Fibroblast of the conjunctiva (primary cell): ENCODE results near the gene CATSPER2.
"Not testable (repeated sequence)": the region's sequence is repeated elsewhere in the genome, so short reads cannot be mapped to it uniquely, and the experiment has no call there.

Experiments used
- DNase-seq: peaks from one replicate; pipeline ENCODE4 v3.0.0-alpha.2; 2010; ENCODE audit warnings: low read depth

CATSPER2 gene

DNA sequence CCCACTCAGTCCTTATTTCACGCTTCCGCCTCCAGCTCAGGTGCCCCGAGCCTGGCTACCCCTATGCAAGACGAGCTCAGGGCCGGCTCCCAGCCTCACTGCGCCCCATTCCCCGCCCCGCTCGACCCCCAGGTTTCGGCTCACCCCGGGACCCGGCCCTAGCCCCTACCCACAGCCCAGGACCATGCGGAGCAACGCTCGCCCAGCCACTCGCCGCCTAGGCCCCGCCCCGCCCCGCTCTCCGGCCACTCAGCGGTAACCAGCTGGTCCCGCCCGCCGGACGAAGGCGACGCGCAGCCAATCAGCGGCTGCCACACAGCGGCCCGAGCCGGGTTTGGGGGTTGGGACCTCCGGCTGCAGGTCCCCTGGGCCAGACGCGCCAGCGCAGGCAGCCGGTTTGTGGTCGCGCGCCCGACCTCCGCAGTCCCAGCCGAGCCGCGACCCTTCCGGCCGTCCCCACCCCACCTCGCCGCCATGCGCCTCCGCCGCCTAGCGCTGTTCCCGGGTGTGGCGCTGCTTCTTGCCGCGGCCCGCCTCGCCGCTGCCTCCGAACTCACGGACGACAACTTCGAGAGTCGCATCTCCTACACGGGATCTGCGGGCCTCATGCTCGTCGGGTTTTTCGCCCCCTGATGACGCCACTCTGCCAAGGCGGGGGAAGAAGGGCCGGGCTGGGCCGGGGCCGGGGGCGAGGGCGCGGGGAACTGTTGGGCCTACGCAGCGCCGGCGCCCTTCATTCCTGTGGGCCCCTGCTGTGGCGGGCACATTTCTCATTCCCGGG lies at the start of gene CATSPER2:
CATSPER2 (minus strand) TSS at position 196 of the 781 bp plus-strand sequence. CDS start 783 bp downstream, outside the sequence.
- DNase-seq, result no peak

- not testable (repeated sequence) for DNase-seq
Measured at GRCh38 chr15:43693148-43694022, 44.7 kb upstream of the CATSPER2 start, which contains the start of gene CKMT1A. Gene CKMT1A, plus strand, starts transcription at chr15:43693859. Its CDS starts 192 bp downstream, at chr15:43694051.

DNA sequence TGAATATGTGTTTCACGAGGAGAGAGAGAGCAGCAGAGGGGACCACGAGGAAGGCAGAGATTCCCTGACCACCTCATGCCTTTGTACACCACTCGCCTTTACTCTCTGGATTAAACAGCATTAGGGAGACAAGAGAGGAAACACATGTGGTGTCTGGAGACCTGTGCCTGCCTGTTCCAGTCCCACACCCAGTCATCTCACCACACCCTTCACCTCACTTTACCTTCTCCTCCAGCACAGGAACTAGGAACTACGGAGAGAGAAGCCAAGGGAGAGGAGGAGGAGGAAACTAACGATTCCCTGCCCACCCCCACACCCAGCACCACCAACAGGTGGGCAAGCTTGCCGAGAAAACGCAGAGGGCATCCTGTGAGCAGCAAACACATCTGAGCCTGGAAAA lies 44.0 kb upstream of the CATSPER2 start:
- DNase-seq, result not testable (repeated sequence)

DNA sequence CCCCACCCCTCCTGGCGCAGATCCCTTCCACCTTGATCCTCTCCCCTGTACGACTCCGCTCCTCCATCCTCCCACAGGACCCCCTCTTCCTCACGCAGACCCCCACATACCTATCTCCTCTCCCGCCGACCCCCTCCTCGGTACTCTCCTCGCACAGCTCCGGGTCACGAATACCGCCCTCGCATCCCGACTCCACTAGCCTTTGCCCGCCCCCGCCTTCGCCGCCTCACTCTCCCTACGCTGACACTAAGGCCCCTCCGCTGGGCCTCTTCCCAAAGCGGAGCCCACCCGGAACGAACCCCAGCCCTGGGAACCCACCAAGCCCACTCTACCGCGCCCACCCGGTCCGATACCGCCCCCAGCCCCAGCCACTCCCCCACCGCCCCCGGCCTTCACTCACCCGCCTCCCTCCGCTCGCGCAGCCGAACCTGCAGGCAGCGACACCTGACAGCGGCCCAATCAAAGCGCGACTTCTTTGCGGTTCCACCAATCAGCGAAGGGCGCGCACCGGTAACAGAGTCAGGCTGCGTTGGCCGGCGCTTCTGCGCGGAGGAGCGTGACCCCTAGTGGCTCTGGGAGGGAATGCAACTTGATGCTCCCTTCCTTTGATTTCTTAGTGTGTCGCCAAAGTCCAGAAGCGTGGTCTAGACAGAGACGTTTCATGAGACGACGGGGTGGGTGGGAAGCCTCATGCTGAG lies 41.1 kb upstream of the CATSPER2 start:
- DNase-seq, result not testable (repeated sequence)

DNA sequence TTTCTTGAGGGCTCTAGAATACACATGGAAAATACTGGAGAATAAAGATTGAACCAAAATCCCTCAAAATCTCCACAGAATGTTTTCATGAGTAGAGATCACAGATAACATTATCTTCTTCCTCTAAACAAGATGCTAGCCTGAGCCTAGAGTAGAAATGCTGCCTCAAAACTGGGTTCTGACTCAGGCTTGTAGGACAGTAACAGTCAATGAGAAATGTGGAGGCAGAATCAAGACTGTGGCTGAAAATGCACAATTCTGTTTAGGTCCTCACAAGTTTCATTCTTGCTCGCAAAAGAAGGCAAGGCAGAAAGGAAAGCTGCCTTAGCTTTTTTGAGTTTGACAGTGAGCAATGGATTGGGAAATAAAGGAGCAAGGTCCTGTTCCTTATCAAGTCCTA lies 25.5 kb upstream of the CATSPER2 start:
- DNase-seq, result not testable (repeated sequence)

DNA sequence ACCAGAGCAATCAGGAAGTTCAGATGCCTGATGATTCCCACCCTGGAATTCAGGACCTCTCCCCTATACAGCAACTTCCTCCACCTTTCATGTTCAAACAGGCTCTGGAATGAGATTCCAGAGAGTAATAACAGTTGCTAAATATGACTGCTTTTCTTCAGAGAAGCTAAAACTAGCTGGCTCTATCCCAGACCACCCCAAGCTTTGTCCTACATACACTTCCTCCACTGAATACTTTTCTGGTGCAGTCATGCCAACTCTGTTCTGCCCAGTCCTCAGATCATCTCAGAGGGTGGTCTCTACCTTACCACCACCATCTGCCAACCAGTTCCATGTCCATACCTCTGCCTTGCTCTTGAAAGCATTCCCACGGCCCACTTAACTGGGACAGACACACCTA lies 17.5 kb upstream of the CATSPER2 start:
- not testable (repeated sequence) for DNase-seq

DNA sequence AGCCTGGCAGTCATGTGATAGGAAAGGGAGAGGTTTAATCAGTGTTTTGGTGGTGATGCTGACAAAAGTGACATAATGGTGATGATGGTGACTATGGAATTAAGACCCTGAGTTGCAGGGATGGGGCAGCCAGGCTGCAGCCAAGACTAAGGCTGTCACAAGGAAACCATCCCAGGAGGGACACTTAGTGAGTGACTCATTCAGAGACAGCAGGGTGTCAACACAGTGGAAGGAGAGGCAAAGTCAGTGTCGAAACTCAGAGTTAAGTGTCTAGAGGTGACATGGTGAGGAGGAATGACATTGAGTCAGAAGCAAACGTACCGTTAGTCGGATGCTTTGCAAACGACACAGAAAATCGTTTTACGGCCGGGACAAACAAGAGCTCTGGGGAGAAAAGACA lies 14.7 kb upstream of the CATSPER2 start:
- not testable (repeated sequence) for DNase-seq

GRCh38 chr15:43662293-43662692 lies 13.6 kb upstream of the CATSPER2 start:
- not testable (repeated sequence) for DNase-seq

DNA sequence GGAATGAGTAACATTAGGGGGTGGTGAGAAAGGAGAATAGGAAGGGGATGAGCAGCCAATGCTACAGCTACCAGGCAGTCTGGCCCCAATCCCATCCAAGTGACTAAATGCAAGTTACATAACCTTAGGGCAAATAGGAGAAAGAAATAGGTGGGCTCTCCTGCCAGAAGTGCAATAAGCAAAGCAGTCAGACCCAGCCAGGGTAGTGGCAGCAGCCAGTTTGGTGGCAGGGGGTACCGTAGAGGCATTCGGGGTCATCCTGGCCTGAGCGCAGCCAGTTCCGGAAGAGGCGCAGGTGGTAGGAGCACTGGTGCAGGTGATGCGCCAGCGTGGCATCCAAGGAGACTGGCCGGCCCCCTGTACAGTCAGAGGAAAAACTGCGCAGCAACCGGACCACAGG lies 11.1 kb upstream of the CATSPER2 start:
- DNase-seq, result not testable (repeated sequence)

- not testable (repeated sequence) for DNase-seq
Measured at GRCh38 chr15:43649430-43649926, 834 bp upstream of the CATSPER2 start.

DNA sequence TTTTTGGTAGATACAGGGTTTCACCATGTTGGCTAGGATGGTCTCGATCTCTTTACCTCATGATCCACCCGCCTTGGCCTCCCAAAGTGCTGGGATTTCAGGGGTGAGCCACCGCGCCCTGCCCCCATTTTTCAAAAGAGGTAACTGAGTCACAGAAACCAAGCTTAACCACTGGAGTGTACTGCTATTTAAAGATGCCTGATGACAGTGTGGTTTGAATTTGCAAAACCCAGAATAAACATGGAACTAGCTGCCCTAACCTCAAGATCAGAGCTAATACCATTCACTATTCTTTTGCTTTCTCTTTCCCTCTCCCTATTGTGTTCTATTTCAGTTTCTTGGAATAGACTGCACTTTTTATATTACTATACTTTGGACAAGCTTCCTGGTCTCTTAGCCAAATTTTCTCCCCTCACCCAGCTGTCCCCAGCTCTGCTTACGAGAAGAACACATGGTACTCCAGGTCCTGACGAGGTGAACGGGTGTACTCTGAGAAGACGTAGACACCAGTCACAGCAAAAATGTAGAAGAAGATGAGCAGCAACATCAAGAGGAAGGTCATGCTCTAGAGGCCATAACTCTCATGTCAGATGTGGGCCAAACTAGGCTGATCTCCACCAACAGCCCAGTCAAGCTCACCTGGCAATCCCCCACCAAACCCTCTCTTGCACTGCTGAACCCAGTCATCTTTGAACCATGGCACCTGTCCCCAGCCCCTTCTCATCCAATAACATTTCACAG lies 10.0 kb downstream of the CATSPER2 start:
- DNase-seq, result not testable (repeated sequence)

- DNase-seq, result not testable (repeated sequence)
Measured at GRCh38 chr15:43626937-43627336, 21.7 kb downstream of the CATSPER2 start.

DNA sequence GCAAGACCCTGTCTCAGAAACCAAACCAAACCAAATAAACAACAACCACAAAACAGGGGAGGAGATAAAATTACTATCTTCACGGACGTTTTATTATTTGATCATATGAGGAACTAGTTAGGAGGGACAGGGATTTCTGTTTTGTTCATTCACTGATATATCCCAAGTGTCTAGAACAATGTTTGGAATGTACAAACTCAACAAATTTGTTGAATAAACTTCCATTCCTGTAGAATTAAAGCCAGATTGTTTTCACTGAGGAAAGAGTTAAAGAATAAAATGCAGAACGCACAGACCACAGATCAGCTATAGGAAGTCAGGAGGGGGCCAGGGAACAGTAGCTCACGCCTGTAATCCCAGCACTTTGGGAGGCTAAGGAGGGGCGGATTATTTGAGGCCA lies 23.5 kb downstream of the CATSPER2 start:
- no peak for DNase-seq

DNA sequence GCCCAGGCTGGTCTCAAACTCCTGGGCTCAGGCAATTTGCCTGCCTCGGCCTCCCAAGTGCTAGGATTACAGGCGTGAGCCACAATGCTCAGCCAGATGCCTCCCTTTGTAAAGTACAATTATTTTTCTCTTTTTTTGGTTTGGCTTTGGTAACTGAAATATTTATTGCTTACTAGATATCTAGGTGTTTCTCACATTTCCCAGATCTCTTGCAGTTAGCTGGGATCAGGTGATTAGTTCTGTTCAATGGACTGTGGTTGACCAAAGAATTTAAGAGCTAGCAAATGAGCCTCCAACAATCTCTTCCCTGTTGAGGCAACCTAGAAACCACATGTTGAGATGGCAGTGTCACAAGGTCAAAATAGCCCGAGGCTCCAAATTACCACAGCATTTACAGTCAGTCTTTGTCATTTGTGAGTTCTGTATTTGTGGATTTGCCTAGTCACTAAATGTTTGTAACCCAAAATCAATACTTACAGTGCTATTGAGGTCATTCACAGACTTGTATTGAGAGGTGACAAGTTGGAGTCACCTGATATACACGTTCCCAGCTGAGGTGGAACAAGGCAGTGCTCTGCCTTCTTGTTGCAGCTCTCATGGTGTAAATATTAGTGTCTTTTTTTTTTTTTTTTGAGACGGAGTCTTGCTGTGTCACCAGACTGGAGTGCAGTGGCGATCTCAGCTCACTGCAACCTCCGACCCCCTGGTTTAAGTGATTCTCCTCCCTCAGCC lies 26.4 kb downstream of the CATSPER2 start:
- DNase-seq, result not testable (repeated sequence)

DNA sequence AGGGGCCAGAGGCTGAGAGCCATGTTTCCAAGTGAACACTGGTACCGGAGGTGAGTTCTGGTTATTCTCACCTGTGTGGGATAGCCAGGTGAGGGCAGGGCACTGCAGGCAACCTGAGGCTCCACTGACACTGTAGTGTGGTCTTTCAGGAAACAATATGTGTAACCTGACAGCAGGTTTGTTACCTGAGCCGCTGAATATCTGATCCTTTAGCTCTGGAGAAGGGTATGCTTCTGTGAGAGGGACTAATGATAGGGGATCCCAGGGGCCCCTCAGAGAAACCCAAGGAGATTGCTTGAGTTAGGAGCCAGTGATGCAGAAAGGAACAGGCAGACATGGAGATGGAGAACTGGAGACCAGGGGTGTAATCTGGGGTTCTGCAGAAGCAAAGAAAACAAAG lies 29.9 kb downstream of the CATSPER2 start, which contains the start of gene STRC:
STRC (minus strand) TSS at position 101 of the 400 bp plus-strand sequence; CDS start at position 23, 78 bp downstream.
- DNase-seq, result not testable (repeated sequence)

GRCh38 chr15:43617750-43618149 lies 30.9 kb downstream of the CATSPER2 start:
- DNase-seq, result not testable (repeated sequence)

GRCh38 chr15:43602233-43602632 lies 46.4 kb downstream of the CATSPER2 start:
- DNase-seq, result not testable (repeated sequence)

GRCh38 chr15:43600200-43600599 lies 48.4 kb downstream of the CATSPER2 start:
- not testable (repeated sequence) for DNase-seq

GRCh38 chr15:43599131-43599530 lies 49.5 kb downstream of the CATSPER2 start:
- DNase-seq, result not testable (repeated sequence)
